Prostate gland (tissue), 2 donors: ENCODE results near the gene NANP. TPM values are rescaled to one million over a fixed set of nuclear protein-coding genes. Genes with fewer than 3 reads are reported as not detected.
"Not testable (repeated sequence)": the region's sequence is repeated elsewhere in the genome, so short reads cannot be mapped to it uniquely, and the experiment has no call there.

ENCODE experiments used
- DNase-seq: peaks from one replicate; pipeline ENCODE4 v3.0.0-alpha.2; 2019; ENCODE audit warnings: low spot score
- H3K27ac ChIP-seq, 2 donors: fragments of 200-600 bp; sonication (generic); 2 replicates each; pipeline ENCODE4 v1.5.1; 2017 to 2019
- H3K27me3 ChIP-seq: fragments of 200-600 bp; sonication (generic); replicated peaks from 2 replicates; pipeline ENCODE4 v1.5.1; 2019; ENCODE audit not compliant: insufficient read depth
- H3K36me3 ChIP-seq, 2 donors: fragments of 200-600 bp; sonication (generic); 1 replicate in 1 of 2; 2 replicates in 1 of 2; pipeline versions ENCODE4 v1.5.1 to v1.8.1; 2017 to 2019
- H3K4me1 ChIP-seq: fragments of 200-600 bp; sonication (generic); replicated peaks from 2 replicates; pipeline ENCODE4 v1.5.1; 2019
- H3K4me3 ChIP-seq, 2 donors: fragments of 200-600 bp; sonication (generic); 2 replicates each; pipeline ENCODE4 v1.5.1; 2017 to 2019
- H3K9me3 ChIP-seq: fragments of 200-600 bp; sonication (generic); 2 replicates; pipeline ENCODE4 v1.5.1; 2017
- POLR2A ChIP-seq: fragments of 450-650 bp; IDR thresholded peaks from one replicate; pipeline ENCODE4 v1.6.1; 2016; ENCODE audit warnings: antibody characterized with exemption, mild to moderate bottlenecking
- POLR2AphosphoS5 ChIP-seq: sonication (generic); formaldehyde crosslinking; IDR thresholded peaks from one replicate; pipeline ENCODE4 v1.6.1; 2017; ENCODE audit warnings: antibody characterized with exemption
- WGBS: methylation state at CpG from one replicate; pipeline ENCODE4 v1.1.5; 2018; 5-methylcytosine and 5-hydroxymethylcytosine counted together
- intact Hi-C: fragments of 100-400 bp; cut with DNase I; formaldehyde crosslinking; loops from one replicate; pipeline ENCODE4 v1.14.2; 2022
- total RNA-seq, 2 donors: library from RNA; depleted of rRNA; stranded (reverse); fragments of >200 nt; gene quantifications; one replicate each; pipeline ENCODE4 v1.1.0, GENCODE V29; 2016
- TF ChIP-seq, protein P1 (sequence below), 4 experiments: fragments of 200-600 bp in 2 of 4; fragments of 450-650 bp in 2 of 4; sonication (generic) in 2 of 4; IDR thresholded peaks; 1 replicate in 3 of 4; 2 replicates in 1 of 4; pipeline ENCODE4 v1.5.1; 2016 to 2019; ENCODE audit warnings: antibody characterized with exemption in 4 of 4, mild to moderate bottlenecking in 2 of 4, moderate library complexity in 2 of 4

NANP gene
- total RNA-seq, 2 donors from 2014 or later: 4.0 to 5.3 TPM

DNA sequence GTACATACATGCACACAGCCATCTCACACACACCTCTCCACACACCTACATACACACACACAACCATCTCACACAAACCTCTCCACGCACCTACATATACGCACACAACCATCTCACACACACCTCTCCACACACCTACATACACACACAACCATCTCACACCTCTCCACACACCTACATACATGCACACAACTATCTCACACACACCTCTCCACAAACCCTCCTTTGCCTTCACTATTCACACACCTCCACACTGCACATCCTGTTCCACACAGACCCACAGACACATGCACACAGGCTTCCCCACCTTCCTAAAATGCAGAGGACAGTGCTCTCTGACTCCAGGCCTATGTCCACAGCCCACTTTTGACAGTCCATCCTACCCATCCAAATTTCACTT lies 22.2 kb downstream of the NANP start:
- intact Hi-C loops: no loop called here
- Histone ChIP-seq H3K4me1 (no peaks in the 10 kb centered on the region), H3K9me3 (no peaks in the 10 kb centered on the region), H3K27me3 (no peaks in the 10 kb centered on the region), H3K27ac (no peak overlapping the region), H3K36me3 (no peaks in the 10 kb centered on the region), H3K4me3 (no peak overlapping the region)
- TF ChIP-seq, protein P1, sequence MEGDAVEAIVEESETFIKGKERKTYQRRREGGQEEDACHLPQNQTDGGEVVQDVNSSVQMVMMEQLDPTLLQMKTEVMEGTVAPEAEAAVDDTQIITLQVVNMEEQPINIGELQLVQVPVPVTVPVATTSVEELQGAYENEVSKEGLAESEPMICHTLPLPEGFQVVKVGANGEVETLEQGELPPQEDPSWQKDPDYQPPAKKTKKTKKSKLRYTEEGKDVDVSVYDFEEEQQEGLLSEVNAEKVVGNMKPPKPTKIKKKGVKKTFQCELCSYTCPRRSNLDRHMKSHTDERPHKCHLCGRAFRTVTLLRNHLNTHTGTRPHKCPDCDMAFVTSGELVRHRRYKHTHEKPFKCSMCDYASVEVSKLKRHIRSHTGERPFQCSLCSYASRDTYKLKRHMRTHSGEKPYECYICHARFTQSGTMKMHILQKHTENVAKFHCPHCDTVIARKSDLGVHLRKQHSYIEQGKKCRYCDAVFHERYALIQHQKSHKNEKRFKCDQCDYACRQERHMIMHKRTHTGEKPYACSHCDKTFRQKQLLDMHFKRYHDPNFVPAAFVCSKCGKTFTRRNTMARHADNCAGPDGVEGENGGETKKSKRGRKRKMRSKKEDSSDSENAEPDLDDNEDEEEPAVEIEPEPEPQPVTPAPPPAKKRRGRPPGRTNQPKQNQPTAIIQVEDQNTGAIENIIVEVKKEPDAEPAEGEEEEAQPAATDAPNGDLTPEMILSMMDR (IDR thresholded peaks at IDR 0.05): no peak
- TF ChIP-seq POLR2AphosphoS5 (no peak), POLR2A (no peak)
- 86% methylated on average over 2 of the region's 2 CpGs for WGBS
- DNase-seq: no peak

DNA sequence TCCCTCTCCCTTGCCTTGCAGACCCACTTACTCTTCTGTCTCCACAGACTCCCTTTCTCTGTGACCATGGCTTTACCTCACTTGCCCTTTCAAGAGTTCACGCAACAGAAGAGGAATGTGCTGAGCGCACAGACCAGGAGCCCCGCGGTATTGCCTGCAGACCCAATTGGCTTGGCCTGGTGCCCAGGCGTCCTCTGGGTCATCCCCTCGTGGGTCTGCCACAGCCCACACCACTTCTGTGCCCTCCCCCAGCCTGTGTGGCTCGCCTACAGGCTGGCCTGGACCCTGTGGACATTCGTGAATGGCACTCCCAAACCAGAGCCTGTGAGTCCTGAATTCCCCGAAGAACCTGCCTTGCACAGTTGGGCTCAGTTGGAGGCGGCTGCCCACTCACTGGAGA lies 23.2 kb downstream of the NANP start:
- WGBS: 83% methylated on average over 10 of the region's 10 CpGs
- Histone ChIP-seq H3K4me1 (no peaks in the 10 kb centered on the region), H3K27me3 (no peaks in the 10 kb centered on the region), H3K36me3 (no peaks in the 10 kb centered on the region), H3K27ac (no peak overlapping the region), H3K4me3 (no peak overlapping the region), H3K9me3 (no peaks in the 10 kb centered on the region)
- TF ChIP-seq POLR2A (no peak), POLR2AphosphoS5 (no peak)
- TF ChIP-seq, protein P1 (IDR thresholded peaks at IDR 0.05): no peak
- intact Hi-C loops: no loop called here
- DNase-seq: no peak

- Histone ChIP-seq H3K27me3 (no peaks in the 10 kb centered on the region), H3K36me3 (no peaks in the 10 kb centered on the region), H3K9me3 (no peaks in the 10 kb centered on the region), H3K27ac (no peak overlapping the region), H3K4me1 (no peaks in the 10 kb centered on the region), H3K4me3 (no peak overlapping the region)
- TF ChIP-seq, protein P1 (IDR thresholded peaks at IDR 0.05): no peak
- TF ChIP-seq POLR2AphosphoS5 (peak; percentile 21), POLR2A (no peak)
- no peak for DNase-seq
- WGBS: 22% methylated on average over 9 of the region's 9 CpGs
- intact Hi-C loops: no loop called here
These were observed 31.5 kb downstream of the NANP start for GRCh38 chr20:25592135-25592852.

DNA sequence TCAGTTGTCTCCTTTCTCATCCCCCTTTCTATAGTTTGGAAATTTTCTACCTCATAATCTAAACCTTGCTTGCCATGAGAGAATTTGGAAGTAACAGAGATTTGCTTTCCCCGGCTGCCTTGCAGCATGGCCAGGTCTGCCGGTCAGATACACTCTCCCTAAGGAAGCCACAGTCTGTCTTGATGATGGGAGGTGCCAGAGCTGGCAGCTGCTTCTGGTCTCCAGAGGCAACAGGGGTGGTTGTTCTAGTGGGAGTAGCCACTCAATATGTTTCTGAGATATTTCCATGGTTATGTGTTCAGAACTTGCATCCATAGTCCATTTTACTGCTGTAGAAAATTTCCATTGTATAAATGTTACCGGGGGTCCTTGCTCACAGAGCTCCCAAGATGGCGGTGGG lies 33.0 kb downstream of the NANP start:
- H3K9me3 ChIP-seq, DNase-seq, H3K27me3 ChIP-seq, intact Hi-C loops, H3K27ac ChIP-seq, H3K4me1 ChIP-seq, H3K4me3 ChIP-seq, H3K36me3 ChIP-seq: not testable (repeated sequence)
- 93% methylated on average over 4 of the region's 4 CpGs for WGBS

- 96% methylated on average over 7 of the region's 7 CpGs for WGBS
- TF ChIP-seq POLR2AphosphoS5: no peak
- TF ChIP-seq, protein P1 (IDR thresholded peaks at IDR 0.05): no peak
- TF ChIP-seq POLR2A: no peak
- DNase-seq: no peak
- H3K27ac ChIP-seq: no peak overlapping the region
- H3K27me3 ChIP-seq: no peaks in the 10 kb centered on the region
- H3K4me3 ChIP-seq: no peak overlapping the region
- no peaks in the 10 kb centered on the region for H3K36me3 ChIP-seq
- intact Hi-C loops: no loop called here
- no peaks in the 10 kb centered on the region for H3K4me1 ChIP-seq
- no peaks in the 10 kb centered on the region for H3K9me3 ChIP-seq
These were observed 35.3 kb downstream of the NANP start for GRCh38 chr20:25588491-25588890.
